GM12873 (cell line): ENCODE results near the gene ABHD18.

Source experiments
- TF ChIP-seq, protein P1 (sequence below): IDR thresholded peaks from 2 replicates; pipeline ENCODE4 v1.5.1; 2012; ENCODE audit warnings: low read depth, mild to moderate bottlenecking, moderate library complexity, low read length, control low read depth; ENCODE audit not compliant: insufficient read depth; ENCODE audit errors: missing control alignments

Gene ABHD18

GRCh38 chr4:127965062-127965802 lies at the start of gene ABHD18, which contains the start of gene MFSD8:
Gene ABHD18 (plus strand): TSS chr4:127965406. CDS start chr4:127982956, 17,550 bp downstream.
Gene MFSD8 (minus strand): TSS chr4:127965173. CDS start chr4:127965133, 40 bp downstream.
- TF ChIP-seq, protein P1, sequence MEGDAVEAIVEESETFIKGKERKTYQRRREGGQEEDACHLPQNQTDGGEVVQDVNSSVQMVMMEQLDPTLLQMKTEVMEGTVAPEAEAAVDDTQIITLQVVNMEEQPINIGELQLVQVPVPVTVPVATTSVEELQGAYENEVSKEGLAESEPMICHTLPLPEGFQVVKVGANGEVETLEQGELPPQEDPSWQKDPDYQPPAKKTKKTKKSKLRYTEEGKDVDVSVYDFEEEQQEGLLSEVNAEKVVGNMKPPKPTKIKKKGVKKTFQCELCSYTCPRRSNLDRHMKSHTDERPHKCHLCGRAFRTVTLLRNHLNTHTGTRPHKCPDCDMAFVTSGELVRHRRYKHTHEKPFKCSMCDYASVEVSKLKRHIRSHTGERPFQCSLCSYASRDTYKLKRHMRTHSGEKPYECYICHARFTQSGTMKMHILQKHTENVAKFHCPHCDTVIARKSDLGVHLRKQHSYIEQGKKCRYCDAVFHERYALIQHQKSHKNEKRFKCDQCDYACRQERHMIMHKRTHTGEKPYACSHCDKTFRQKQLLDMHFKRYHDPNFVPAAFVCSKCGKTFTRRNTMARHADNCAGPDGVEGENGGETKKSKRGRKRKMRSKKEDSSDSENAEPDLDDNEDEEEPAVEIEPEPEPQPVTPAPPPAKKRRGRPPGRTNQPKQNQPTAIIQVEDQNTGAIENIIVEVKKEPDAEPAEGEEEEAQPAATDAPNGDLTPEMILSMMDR = peak; percentile 35

DNA sequence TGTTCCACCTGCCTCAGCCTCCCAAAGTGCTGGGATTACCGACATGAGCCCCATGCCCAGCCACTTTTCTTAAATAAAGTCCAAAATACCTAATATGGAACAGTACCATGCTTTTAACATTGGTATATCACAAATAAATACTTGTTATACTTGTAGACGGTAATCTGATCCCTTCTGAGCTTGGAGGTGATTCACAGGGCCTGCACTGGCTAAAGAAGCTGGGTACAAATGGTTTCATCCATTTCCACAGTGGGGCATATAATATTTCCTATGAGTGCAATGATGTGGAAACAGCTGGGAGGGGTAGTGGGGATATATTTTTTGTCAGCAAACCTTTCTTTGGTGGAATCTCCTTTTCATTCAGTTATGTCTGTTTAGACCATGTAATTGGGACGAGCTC lies 48.7 kb upstream of the ABHD18 start:
- TF ChIP-seq, protein P1 = no peak

- TF ChIP-seq, protein P1 = no peak
Measured at GRCh38 chr4:127917151-127917550, 48.1 kb upstream of the ABHD18 start.

DNA sequence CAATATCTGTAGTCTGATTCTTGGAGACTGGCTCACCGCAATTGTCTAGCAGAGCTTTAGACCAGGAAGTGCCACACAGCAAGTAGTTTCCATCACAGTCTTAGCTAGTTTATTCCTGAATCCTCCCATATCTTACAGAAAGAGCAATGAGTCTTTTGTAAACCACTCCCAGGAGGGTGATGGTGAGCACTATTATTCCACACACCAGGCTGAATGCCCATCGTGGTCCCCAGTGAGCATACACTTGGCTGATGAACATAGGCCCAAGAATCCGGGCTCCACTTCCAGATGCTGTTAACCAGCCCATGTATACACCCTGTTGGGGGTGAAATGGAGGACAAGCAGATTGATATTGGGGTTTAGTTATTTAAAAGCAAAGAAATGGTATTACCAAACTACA lies 44.7 kb upstream of the ABHD18 start:
- TF ChIP-seq, protein P1 = no peak

DNA sequence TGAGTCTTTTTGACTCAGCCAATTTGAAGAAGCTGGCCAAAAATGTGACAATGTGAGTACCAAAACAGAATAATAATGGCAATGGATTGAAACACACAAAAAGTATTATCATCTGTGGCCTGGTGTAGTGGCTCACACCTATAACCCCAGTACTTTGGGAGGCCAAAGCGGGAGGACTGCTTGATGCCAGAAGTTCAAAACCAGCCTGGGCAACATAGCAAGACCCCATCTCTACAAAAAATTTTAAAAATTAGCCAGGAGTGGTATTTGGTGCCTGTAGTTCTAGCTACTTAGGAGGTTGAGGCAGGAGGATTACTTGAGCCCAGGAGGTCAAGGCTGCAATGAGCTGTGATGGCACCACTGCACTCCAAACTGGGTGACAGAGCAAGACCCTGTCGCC lies 43.0 kb upstream of the ABHD18 start:
- TF ChIP-seq, protein P1 = no peak

- TF ChIP-seq, protein P1 = no peak
Measured at GRCh38 chr4:127930175-127930574, 35.0 kb upstream of the ABHD18 start.

GRCh38 chr4:127936974-127937373 lies 28.2 kb upstream of the ABHD18 start:
- TF ChIP-seq, protein P1 = no peak
